Gastrocnemius medialis (tissue), 4 donors: ENCODE results near the gene CFAP46.

Source experiments
- CTCF ChIP-seq, 5 experiments: fragments of 450-650 bp in 3 of 5; fragments of 200-600 bp in 2 of 5; sonication (generic) in 2 of 5; IDR thresholded peaks in 4 of 5; conservative IDR thresholded peaks in 1 of 5; 1 replicate in 4 of 5; 2 replicates in 1 of 5; pipeline ENCODE4 v1.5.1; 2016 to 2019; ENCODE audit warnings: antibody characterized with exemption in 5 of 5, mild to moderate bottlenecking in 3 of 5, moderate library complexity in 3 of 5
- POLR2A ChIP-seq, 2 donors: fragments of 450-650 bp; IDR thresholded peaks; one replicate each; pipeline ENCODE4 v1.6.1; 2017; ENCODE audit warnings: antibody characterized with exemption in 2 of 2, mild to moderate bottlenecking in 2 of 2, moderate library complexity in 2 of 2

- TF ChIP-seq CTCF (IDR thresholded peaks at IDR 0.05 in 4 of 5, conservative IDR thresholded peaks at IDR 0.05 in 1 of 5): no peak
- no peak for TF ChIP-seq POLR2A (IDR thresholded peaks at IDR 0.05)
Observed at GRCh38 chr10:132890301-132890700, 52.1 kb downstream of the CFAP46 start.
